Keratinocyte (primary cell): ENCODE data around the gene GPX6. TPM values are rescaled to one million over a fixed set of nuclear protein-coding genes. Genes with fewer than 3 reads are reported as not detected.

Source experiments
- DNase-seq: peaks from one replicate; pipeline ENCODE4 v3.0.0-alpha.2; 2011; ENCODE audit warnings: low read depth, missing footprints, low spot score
- FAIRE-seq: peaks from 2 replicates; lab custom pipeline; 2011; peaks lifted over from hg19 to GRCh38; lab: Jason Lieb, UNC
- H2AFZ ChIP-seq: 2 replicates; pipeline ENCODE4 v1.6.0; 2012; ENCODE audit warnings: low read length, control low read depth, inconsistent platforms; ENCODE audit not compliant: control insufficient read depth
- H3K27ac ChIP-seq: 2 replicates; pipeline ENCODE4 v1.5.1; 2011; ENCODE audit warnings: low read length; ENCODE audit not compliant: control insufficient read depth, insufficient read depth
- H3K27me3 ChIP-seq: 3 replicates; pipeline ENCODE4 v1.6.0; 2011; ENCODE audit warnings: low read length; ENCODE audit not compliant: control insufficient read depth, insufficient read depth; ENCODE audit errors: extremely low read depth
- H3K36me3 ChIP-seq, 2 experiments: 2 replicates in 1 of 2; 3 replicates in 1 of 2; pipeline ENCODE4 v1.5.1; 2011; ENCODE audit warnings: low read length in 2 of 2, mild to moderate bottlenecking in 1 of 2; ENCODE audit not compliant: control insufficient read depth in 2 of 2, insufficient read depth in 2 of 2; ENCODE audit errors: extremely low read depth in 1 of 2
- H3K4me1 ChIP-seq: 3 replicates; pipeline ENCODE4 v1.5.1; 2011; ENCODE audit warnings: low read length; ENCODE audit not compliant: control insufficient read depth, insufficient read depth; ENCODE audit errors: extremely low read depth
- H3K4me2 ChIP-seq: 3 replicates; pipeline ENCODE4 v1.6.0; 2011; ENCODE audit warnings: low read depth, low read length; ENCODE audit not compliant: control insufficient read depth, insufficient read depth; ENCODE audit errors: extremely low read depth
- H3K4me3 ChIP-seq, 3 experiments: fragments of 200-600 bp in 1 of 3; sonication (generic) in 1 of 3; 2 replicates in 2 of 3; 3 replicates in 1 of 3; pipeline ENCODE4 v1.5.1; 2011 to 2016; ENCODE audit warnings: low read length in 3 of 3, mild to moderate bottlenecking in 3 of 3, control low read depth in 2 of 3, inconsistent platforms in 1 of 3, low read depth in 1 of 3, mixed read lengths in 1 of 3, mixed run types in 1 of 3, moderate library complexity in 1 of 3; ENCODE audit not compliant: control insufficient read depth in 2 of 3, insufficient read depth in 2 of 3; ENCODE audit errors: extremely low read depth in 1 of 3
- H3K79me2 ChIP-seq: 2 replicates; pipeline ENCODE4 v1.6.0; 2012; ENCODE audit warnings: low read length; ENCODE audit not compliant: control insufficient read depth, insufficient read depth
- H3K9ac ChIP-seq: 3 replicates; pipeline ENCODE4 v1.6.0; 2011; ENCODE audit warnings: low read length; ENCODE audit not compliant: control insufficient read depth, insufficient read depth; ENCODE audit errors: extremely low read depth
- H3K9me1 ChIP-seq: 3 replicates; pipeline ENCODE4 v1.6.0; 2011; ENCODE audit warnings: low read length; ENCODE audit not compliant: control insufficient read depth, insufficient read depth; ENCODE audit errors: extremely low read depth
- H3K9me3 ChIP-seq: 2 replicates; pipeline ENCODE4 v1.5.1; 2012; ENCODE audit warnings: low read depth, low read length; ENCODE audit not compliant: control insufficient read depth
- H4K20me1 ChIP-seq: 3 replicates; pipeline ENCODE4 v1.6.0; 2011; ENCODE audit warnings: low read length; ENCODE audit not compliant: control insufficient read depth, insufficient read depth; ENCODE audit errors: extremely low read depth
- EZH2 ChIP-seq: IDR thresholded peaks from one replicate; pipeline ENCODE4 v1.6.1; 2012; ENCODE audit warnings: inconsistent platforms, mild to moderate bottlenecking, low read length, moderate library complexity
- dilution Hi-C: fragments of 300-500 bp; cut with MboI; formaldehyde crosslinking; loops from one replicate; pipeline ENCODE4 v1.7.0; 2020; ENCODE audit warnings: low sequenced_read_pairs; ENCODE audit not compliant: extremely low pct_ligation_motif_present
- polyA plus RNA-seq, 5 experiments: library from polyadenylated mRNA; depleted of rRNA in 3 of 5; stranded (reverse) in 3 of 5; stranded (forward) in 1 of 5; unstranded in 1 of 5; fragments of >200 nt; gene quantifications; 1 replicate in 1 of 5; 2 replicates in 3 of 5; 3 replicates in 1 of 5; pipeline versions ENCODE4 v1.2.1 to v1.2.3, GENCODE V29; 2011 to 2012; ENCODE audit warnings: missing spikeins in 2 of 5, low read depth in 1 of 5, low replicate concordance in 1 of 5
- TF ChIP-seq, protein P1 (sequence below), 3 experiments: IDR thresholded peaks in 1 of 3; conservative IDR thresholded peaks in 1 of 3; optimal IDR thresholded peaks in 1 of 3; 2 replicates in 2 of 3; 3 replicates in 1 of 3; pipeline versions ENCODE3 to v1.5.1; 2011; ENCODE audit warnings: low read length in 3 of 3, mild to moderate bottlenecking in 3 of 3, moderate library complexity in 2 of 3, control low read depth in 1 of 3, inconsistent platforms in 1 of 3; ENCODE audit not compliant: insufficient read depth in 2 of 3; ENCODE audit errors: extremely low read depth in 1 of 3

The GPX6 gene
- polyA plus RNA-seq, 1 donor (not counting 4 experiments of a cell fraction or from before 2014, with no cell fraction given) = not detected

DNA sequence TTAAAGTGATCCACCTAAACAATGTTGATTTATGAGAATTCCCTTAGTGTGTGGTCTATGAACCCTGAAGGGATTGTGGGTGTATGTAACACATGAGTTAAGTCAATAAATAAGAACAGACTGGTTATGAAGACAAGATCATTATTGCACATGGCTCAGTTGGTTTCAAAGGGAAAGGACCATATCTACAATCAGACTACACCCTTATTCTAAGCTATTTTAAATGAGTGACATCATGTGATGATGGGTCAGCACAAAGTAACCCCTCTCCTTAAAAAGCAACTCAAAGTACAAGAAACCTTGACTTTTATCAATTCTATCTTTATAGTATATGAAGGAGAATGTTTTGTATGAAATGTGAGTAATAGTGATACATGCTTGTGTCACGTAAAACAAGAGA lies 57.0 kb downstream of the GPX6 start:
- Histone ChIP-seq H3K4me3 (no peak overlapping the region), H3K9me3 (no peaks in the 10 kb centered on the region), H3K36me3 (no peaks in the 10 kb centered on the region), H2AFZ (no peak overlapping the region), H3K27ac (no peak overlapping the region), H3K4me2 (no peak overlapping the region), H3K27me3 (peaks cover 3% of the 10 kb centered on the region), H3K9ac (no peak overlapping the region), H4K20me1 (no peaks in the 10 kb centered on the region), H3K4me1 (no peaks in the 10 kb centered on the region), H3K9me1 (no peaks in the 10 kb centered on the region), H3K79me2 (no peaks in the 10 kb centered on the region)
- DNase-seq (no peak), FAIRE-seq (no peak)
- no peak for TF ChIP-seq EZH2
- TF ChIP-seq, protein P1, sequence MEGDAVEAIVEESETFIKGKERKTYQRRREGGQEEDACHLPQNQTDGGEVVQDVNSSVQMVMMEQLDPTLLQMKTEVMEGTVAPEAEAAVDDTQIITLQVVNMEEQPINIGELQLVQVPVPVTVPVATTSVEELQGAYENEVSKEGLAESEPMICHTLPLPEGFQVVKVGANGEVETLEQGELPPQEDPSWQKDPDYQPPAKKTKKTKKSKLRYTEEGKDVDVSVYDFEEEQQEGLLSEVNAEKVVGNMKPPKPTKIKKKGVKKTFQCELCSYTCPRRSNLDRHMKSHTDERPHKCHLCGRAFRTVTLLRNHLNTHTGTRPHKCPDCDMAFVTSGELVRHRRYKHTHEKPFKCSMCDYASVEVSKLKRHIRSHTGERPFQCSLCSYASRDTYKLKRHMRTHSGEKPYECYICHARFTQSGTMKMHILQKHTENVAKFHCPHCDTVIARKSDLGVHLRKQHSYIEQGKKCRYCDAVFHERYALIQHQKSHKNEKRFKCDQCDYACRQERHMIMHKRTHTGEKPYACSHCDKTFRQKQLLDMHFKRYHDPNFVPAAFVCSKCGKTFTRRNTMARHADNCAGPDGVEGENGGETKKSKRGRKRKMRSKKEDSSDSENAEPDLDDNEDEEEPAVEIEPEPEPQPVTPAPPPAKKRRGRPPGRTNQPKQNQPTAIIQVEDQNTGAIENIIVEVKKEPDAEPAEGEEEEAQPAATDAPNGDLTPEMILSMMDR (optimal IDR thresholded peaks at IDR 0.05 in 1 of 3, IDR thresholded peaks at IDR 0.05 in 1 of 3, conservative IDR thresholded peaks at IDR 0.05 in 1 of 3; ENCODE audit: extremely low read depth in 1 of 3, insufficient read depth in 2 of 3, low read length in 3 of 3) = no peak
- dilution Hi-C loops = no loop called here

Other genes starting within 250 kb of the GPX6 start
- gene ZSCAN26, start 248.7 kb downstream of the GPX6 start, polyA plus RNA-seq = 7.2 to 9.8 TPM (median 7.3 TPM) in 3 replicates
- gene PGBD1, start 234.2 kb downstream of the GPX6 start, polyA plus RNA-seq = 2.1 to 3.6 TPM (median 3.1 TPM) in 3 replicates
- 14.4 to 21.7 TPM (median 15.8 TPM) in 3 replicates for gene ZSCAN31, start 179.6 kb downstream of the GPX6 start, polyA plus RNA-seq
- gene ZKSCAN3, start 165.8 kb downstream of the GPX6 start, polyA plus RNA-seq = 2.2 to 3.1 TPM (median 2.9 TPM) in 3 replicates
- gene ZSCAN12, start 116.0 kb downstream of the GPX6 start, polyA plus RNA-seq = 2.5 to 4.0 TPM (median 2.7 TPM) in 3 replicates
- gene ZSCAN23, start 72.3 kb downstream of the GPX6 start, polyA plus RNA-seq = 1.2 to 2.1 TPM (median 1.8 TPM) in 3 replicates
- not detected in 3 replicates for gene GPX5, start 10.1 kb upstream of the GPX6 start, polyA plus RNA-seq